ENCODE results near the gene TMEM225B.
A peak's percentile ranks its signal among the peaks of the same experiment; 100 is the strongest.
"Not testable (repeated sequence)": the region's sequence is repeated elsewhere in the genome, so short reads cannot be mapped to it uniquely, and the experiment has no call there.

The TMEM225B gene, protein sequence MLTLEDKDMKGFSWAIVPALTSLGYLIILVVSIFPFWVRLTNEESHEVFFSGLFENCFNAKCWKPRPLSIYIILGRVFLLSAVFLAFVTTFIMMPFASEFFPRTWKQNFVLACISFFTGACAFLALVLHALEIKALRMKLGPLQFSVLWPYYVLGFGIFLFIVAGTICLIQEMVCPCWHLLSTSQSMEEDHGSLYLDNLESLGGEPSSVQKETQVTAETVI

GRCh38 chr7:99597762-99598501 is at the start of gene TMEM225B:
TMEM225B (plus strand) TSS chr7:99598267; CDS start chr7:99604389, 6,122 bp downstream.
- no peak for DNase-seq (ENCODE audit: low read depth)

- not testable (repeated sequence) for DNase-seq (ENCODE audit: low read depth)
These were observed 48.5 kb upstream of the TMEM225B start for GRCh38 chr7:99549545-99549944.

DNA sequence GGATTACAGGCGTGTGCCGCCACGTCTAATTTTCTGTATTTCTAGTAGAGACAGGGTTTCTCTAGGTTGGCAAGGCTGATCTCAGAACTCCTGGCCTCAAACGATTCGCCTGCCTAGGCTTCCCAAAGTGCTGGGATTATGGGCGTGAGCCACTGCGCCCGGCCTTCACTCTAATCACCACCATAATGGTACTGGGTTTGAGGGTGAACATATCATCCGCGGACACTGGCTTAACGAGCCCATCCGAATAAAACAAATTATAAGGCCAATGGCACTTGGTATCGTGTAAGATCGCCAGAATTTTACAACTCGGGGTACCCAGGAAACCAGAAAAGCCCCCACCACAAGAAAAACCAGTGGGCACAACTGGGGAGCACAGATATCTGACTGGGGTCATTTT is 46.7 kb upstream of the TMEM225B start:
- DNase-seq (ENCODE audit: low read depth), result no peak

DNA sequence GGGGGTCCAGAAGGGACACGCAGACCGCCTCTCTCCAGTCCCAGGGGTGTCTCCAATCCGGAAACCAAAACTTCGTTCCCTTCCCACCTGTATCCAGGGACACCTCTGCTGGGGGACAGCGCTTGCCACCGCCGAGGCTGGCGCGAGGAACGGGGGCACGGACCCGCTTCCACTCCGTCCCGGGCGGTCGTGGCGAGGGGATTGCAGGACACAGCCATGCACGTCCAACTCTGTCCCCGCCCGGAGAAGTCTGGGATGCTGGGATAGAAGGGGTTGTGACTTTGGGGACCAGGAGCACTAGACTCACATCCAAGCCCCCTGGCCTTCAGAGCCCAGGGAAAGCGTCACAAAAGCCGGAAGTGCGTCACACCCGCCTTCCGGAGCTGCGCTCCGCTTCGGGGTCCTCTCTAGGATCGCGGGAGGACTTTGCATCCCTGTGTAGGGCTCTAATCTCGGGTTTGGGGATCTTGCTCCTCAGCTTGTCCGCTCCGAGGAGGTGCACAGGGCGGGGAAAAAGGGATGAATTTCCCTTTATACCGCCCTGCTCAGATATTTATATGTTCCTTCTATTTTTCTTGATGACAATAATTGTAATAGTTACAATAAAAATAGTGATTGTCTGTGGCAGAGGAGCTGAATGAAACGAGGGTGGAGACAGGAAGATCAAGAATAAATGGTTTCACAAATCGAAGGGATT is 46.2 kb upstream of the TMEM225B start, which contains the start of gene FAM200A:
FAM200A (minus strand) TSS at position 348 of the 697 bp plus-strand sequence. CDS start 3,707 bp downstream, outside the sequence.
- DNase-seq (ENCODE audit: low read depth), result peak; percentile 71

GRCh38 chr7:99553039-99553438 is 45.0 kb upstream of the TMEM225B start:
- no peak for DNase-seq (ENCODE audit: low read depth)

DNA sequence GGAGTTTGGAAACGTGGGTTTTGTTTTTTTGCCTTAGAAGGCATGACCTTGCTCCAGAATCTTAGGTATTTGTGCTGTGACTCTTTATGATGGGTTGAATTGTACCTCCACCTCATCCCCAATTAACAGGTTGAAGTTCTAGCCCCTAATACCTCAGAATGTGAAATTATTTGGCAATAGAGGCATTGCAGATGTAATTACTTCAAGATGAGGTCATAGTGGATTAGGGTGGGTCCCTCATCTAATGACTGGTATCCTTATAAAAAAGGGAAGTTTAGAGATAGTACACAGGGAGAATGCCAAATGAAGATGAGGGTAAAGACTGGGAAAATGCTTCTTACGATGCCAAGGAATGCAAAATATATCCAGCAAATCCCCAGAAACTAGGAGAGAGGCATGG is 43.1 kb upstream of the TMEM225B start:
- no peak for DNase-seq (ENCODE audit: low read depth)

DNA sequence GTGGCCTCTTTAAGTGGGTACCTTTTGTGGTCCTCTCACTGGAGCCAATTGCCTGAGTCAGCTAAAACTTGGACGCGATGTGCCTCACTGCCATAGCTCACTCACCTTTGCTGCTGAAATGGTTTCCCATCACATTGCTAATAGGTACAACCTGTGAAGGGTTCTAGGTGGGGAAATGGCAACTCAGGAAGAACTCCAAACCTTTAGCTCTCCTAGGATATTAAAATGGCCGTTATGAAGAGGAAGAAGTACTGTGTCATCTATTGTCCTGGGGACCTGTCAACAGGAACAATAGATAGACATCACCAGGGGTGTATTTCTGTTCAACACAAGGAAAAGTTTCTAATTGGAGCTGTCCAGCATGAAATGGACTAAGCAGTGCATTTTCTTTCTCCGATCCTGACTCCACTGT is 40.9 kb upstream of the TMEM225B start:
- DNase-seq (ENCODE audit: low read depth), result no peak

DNA sequence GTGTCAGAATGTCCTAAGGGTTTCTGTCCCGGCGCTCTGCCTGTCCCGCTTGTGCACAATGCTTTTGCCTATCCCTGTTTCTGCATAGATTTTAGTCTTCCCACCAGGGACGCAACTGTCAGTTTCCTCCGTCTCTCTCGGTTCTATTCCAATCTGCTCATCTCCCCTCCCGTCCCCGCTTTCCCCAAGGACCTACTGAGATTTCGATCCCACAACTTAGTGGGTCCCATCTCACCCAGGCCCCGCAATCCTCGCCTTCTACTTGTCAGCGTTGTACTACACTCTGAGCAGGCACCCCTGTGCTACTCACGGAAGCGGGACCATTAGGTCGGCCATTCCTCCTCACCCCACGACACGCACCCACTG is 40.1 kb upstream of the TMEM225B start:
- no peak for DNase-seq (ENCODE audit: low read depth)

DNA sequence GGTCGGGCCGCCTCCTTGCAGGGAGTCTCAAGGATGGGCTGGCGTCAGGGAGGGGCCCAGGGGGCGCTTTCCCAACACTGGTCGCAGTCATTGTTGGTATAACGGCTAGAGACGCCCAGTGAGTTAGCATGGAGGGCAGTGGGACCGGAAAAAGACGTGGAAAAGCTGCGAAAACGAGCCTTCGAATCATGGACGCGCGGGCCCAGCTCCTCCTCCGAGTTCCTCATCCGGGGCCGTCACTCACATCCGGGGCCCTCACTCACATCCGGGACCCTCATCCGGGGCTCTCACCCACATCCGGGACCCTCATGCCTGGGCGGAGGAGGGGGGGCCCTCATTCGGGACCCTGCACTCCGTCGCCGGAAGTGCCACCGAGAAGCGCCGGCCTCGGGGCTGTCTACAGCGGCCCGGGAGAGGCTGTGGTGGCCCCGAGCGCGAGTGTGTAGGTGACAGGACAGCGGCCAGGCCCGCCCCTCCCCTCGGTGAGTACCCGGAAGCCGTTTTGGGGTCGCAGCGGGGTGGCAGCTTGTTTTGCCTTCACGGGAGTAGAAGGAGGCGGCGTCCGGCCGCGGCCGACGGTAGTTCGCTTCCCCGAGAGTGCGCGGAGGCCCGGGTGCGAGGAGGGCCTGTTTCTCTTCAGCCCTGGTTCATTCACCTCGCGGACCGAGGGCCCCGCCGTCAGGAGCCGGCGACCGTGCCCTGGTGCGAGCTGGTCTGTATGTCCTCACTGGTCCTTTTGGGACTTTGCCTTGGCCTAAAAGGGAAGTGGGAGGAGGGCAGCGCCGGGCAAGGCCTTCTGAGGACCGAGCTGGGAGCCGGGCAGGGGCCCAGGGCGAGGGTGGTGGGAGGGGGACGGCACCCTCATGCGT is 39.5 kb upstream of the TMEM225B start, which contains the start of gene ZNF655:
ZNF655 (plus strand) TSS at position 337 of the 869 bp plus-strand sequence. CDS start 1,918 bp downstream, outside the sequence.
- peak; percentile 40 for DNase-seq (ENCODE audit: low read depth)

GRCh38 chr7:99559175-99559915 is 38.7 kb upstream of the TMEM225B start:
- no peak for DNase-seq (ENCODE audit: low read depth)

DNA sequence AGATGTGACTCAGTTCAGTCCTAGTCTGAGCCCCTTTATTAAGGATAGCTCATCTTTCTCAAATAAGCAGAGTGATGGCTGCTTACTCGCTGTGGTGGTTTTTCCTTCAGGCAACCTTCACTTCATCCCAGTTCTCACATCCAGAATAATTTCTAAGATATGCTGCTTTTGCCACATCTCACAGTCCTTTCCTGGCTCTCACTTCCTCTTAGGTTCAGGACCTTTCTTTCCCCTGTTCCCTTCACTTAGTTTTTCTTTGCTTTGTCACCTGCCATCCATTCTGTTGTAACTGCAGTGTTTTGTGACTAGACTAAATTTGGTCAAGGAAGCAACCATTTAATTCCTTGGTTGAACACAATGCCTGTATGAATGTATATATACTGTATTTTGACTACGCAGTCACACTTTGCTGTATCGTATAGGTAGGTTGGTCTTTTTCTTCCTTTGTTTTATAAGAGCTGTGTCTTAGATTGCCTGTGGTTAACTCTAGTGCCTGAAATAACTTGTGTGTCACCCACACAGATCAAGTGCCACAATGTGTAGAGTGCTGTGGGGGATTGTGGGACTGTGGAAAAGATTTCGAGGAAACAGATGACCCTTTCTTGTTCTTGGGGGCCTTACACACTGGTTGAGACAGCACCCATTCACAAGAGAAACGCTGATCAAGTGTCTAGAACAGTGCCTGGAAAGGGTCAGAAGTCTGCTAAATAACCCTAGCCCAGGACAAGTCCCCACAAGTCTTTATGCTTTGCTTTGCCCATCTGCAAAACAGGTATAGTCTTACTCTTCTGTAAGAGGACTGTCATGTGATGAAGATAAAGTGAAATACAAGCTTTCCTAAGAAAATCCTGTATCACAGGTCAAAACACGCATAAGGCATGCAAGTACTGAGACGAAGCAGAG is 37.0 kb upstream of the TMEM225B start:
- DNase-seq (ENCODE audit: low read depth), result no peak

- DNase-seq (ENCODE audit: low read depth), result no peak
These were observed 36.4 kb upstream of the TMEM225B start for GRCh38 chr7:99561737-99562051.

DNA sequence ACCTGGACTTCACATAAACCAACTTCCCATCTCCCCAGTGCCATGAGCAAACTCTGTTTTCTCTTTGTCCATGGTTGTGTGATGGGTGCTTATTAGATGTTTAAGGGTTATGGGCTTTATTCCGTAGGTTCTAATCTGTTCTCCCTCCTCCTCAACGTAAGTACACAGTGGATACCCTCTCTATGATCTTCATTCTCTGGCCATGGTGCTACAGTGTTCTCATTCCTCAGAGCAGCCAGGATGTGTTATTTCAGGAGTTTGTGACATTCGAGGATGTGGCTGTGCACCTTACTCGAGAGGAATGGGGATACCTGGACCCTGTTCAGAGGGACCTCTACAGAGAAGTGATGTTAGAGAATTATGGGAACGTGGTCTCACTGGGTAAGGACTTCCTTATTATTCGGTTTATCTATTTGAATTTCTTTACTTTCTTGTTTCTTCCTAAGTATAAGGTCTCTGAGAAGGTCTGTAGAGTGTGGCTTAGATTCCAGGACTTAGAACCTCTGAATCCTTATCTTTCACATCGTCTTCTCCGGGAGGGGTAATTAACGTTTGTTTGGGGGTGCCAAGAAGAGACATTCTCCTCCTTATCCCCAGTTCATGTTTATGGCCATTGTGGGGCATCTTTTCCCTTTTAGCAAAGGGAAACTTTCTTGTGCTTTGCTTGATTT is 35.8 kb upstream of the TMEM225B start:
- DNase-seq (ENCODE audit: low read depth), result no peak

DNA sequence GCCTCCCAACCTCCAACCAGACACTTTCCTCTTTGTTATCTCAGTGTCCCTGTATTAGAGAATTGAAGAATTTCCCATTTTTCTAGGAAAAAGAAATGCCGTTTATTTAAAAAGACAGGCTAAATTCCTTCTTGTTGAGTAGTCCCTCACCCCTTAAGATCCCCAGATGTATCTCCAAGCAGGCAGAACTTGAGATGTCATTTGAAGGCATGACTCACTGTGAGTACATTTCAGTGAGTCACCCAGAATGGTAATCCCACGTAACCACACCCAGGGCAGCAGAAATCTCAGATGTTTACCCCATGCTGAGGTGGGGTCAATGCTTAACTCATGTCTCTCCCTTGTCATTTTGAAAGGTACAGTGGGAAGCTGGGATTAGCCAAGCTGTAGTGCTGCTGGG is 35.2 kb upstream of the TMEM225B start:
- DNase-seq (ENCODE audit: low read depth), result peak; percentile 97

DNA sequence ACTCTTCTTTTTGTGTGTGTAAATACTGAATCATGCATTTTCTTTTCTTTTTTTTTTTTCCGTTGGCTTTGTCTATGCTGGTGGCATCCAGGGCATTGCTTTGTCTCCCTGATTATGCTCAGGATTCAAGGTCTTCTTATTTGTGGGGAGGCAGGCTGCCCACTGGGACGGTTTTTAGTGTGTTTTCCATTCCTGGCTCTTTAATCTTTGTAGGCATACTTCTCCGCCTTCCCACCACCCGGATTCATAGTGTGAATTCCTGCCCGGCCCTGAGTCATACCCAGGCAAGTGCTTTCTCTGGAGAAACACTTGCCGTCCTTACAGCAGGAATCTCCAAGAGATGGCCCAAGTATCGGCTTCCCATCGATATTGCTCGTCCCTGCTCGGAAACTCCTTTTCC is 34.4 kb upstream of the TMEM225B start:
- peak; percentile 49 for DNase-seq (ENCODE audit: low read depth)

DNA sequence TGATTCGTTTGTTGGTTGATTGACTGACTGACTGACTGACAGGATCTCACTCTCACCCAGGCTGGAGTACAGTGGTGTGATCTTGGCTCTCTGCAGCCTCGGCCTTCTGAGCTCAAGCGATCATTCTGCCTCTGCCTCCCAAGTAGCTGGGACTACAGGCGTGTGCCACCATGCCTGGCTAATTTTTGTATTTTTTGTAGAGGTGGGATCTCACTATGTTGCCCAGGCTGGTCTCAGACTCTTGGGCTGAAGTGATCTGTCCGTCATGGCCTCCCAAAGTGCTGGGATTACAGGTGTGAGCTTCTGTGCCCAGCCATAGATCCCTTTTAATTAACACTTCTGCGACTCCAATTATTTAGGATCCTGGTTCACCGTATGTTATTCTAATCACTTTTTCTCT is 29.3 kb upstream of the TMEM225B start:
- not testable (repeated sequence) for DNase-seq (ENCODE audit: low read depth)

DNA sequence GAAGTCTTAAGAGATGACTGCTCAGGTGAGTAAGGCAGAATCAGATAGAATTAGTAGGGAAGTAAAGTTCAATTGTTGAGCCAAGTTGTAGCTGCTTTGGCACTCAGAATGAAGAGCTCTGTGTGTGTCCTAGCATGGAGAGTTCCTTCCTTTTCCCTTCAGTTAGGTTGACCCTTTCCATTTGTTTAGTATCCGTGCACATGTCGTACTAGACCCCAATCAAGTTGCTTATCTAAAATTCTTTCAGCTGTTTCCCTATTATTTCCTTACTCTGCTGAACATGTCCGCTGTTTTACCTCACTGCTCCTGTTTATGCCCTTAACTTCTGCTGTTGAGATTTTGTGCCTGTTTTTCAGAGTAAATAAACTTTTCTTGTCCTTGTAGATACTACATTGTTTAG is 26.3 kb upstream of the TMEM225B start:
- DNase-seq (ENCODE audit: low read depth), result no peak

- no peak for DNase-seq (ENCODE audit: low read depth)
These were observed 24.8 kb upstream of the TMEM225B start for GRCh38 chr7:99573257-99573656.

DNA sequence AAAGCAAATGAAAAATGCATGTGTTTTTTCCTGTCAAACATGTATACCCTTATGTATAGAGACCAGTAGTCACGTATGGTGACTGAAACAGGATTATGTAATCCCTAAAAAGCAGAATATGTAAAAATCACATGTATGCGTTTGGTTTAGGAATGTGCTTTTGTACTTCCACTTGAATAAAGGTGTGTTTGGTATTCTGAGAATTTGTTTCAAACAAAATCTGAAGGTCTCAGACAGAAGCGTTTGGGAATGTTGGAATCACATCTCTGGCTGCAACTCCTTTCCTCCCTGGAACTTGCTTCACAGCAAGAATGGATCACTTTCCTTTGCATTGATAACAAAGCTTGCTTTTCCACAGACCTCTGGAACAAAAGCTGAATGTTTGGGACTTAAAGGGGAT is 21.8 kb upstream of the TMEM225B start:
- DNase-seq (ENCODE audit: low read depth), result no peak

Data from GM04503 (cell line).